IMR-90 (cell line): ENCODE measurements around the gene TTC7B.

Source experiments
- CEBPB ChIP-seq: IDR thresholded peaks from 2 replicates; pipeline ENCODE4 v1.6.1; 2012; ENCODE audit warnings: low read depth, low read length, improper control_type of control experiment
- CHD1 ChIP-seq: IDR thresholded peaks from 2 replicates; pipeline ENCODE4 v1.6.1; 2012; ENCODE audit warnings: low read depth, low read length, improper control_type of control experiment
- MAFK ChIP-seq: IDR thresholded peaks from 2 replicates; pipeline ENCODE4 v1.6.1; 2012; ENCODE audit warnings: low read depth, low read length, improper control_type of control experiment
- POLR2A ChIP-seq: IDR thresholded peaks from 2 replicates; pipeline ENCODE4 v1.6.1; 2012; ENCODE audit warnings: mild to moderate bottlenecking, low read depth, low read length
- RFX5 ChIP-seq: IDR thresholded peaks from 2 replicates; pipeline ENCODE4 v1.8.0; 2012; ENCODE audit warnings: low read depth, mild to moderate bottlenecking, low read length, moderate library complexity
- TF ChIP-seq, protein P1 (sequence below): conservative IDR thresholded peaks from 2 replicates; pipeline ENCODE4 v1.5.1; 2012; ENCODE audit warnings: mild to moderate bottlenecking, low read depth, low read length, improper control_type of control experiment

DNA sequence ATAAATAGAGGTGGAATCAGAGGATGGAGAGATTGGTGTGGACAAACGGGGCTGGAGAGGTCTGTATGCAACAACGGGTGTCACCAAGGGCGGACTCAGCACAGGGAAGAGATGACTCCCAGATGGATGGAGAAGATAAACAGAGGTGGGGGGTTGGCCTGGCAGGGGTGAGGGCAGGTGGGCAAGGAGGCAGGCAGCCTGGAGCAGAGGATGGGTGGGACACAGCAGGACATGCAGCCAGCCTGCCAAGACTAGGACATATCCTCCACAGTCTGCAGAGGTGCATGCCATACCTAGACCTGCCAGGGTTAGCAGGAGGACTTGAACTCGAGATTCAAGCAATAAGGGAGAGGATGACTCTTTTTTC, 56.2 kb downstream of the TTC7B start:
- TF ChIP-seq POLR2A = no peak
- TF ChIP-seq, protein P1, sequence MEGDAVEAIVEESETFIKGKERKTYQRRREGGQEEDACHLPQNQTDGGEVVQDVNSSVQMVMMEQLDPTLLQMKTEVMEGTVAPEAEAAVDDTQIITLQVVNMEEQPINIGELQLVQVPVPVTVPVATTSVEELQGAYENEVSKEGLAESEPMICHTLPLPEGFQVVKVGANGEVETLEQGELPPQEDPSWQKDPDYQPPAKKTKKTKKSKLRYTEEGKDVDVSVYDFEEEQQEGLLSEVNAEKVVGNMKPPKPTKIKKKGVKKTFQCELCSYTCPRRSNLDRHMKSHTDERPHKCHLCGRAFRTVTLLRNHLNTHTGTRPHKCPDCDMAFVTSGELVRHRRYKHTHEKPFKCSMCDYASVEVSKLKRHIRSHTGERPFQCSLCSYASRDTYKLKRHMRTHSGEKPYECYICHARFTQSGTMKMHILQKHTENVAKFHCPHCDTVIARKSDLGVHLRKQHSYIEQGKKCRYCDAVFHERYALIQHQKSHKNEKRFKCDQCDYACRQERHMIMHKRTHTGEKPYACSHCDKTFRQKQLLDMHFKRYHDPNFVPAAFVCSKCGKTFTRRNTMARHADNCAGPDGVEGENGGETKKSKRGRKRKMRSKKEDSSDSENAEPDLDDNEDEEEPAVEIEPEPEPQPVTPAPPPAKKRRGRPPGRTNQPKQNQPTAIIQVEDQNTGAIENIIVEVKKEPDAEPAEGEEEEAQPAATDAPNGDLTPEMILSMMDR = no peak
- no peak for TF ChIP-seq CHD1
- TF ChIP-seq RFX5 = no peak
- no peak for TF ChIP-seq CEBPB
- TF ChIP-seq MAFK = no peak
